HG02571 (cell line): ENCODE data around the gene USP6.
"Not testable (repeated sequence)": the region's sequence is repeated elsewhere in the genome, so short reads cannot be mapped to it uniquely, and the experiment has no call there.

Experiments
- ATAC-seq: cut with Tn5 transposase; IDR thresholded peaks from one replicate; pipeline ENCODE4 v1.9.1; 2021; ENCODE audit warnings: mild to moderate bottlenecking, moderate library complexity; ENCODE audit not compliant: unreplicated experiment

Gene USP6

GRCh38 chr17:5115673-5116651 is at the start of gene USP6:
TSS of gene USP6 (plus strand) at chr17:5116032. CDS start at chr17:5130368, 14,336 bp downstream.
- ATAC-seq: no peak

GRCh38 chr17:5068236-5068635 is 47.6 kb upstream of the USP6 start:
- ATAC-seq: no peak

DNA sequence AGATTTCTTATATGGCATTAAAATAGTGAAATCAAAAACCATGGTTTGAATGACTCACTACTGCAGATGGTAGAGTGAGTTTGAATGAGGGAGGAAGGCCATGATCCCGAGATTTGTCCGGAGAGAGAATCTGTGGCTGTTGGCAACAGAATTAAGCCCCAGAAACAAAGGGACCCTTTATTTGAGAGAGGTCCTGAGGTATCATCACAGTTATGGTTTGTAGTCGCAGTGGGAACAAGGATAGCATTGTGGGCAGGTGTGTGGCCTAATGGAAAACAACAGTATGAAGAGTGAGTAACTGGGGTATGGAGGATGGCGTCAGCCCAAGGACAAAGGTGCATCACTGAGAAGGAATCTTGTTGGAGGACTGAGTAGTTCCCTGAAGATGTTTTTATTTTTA is 46.1 kb upstream of the USP6 start:
- no peak for ATAC-seq

DNA sequence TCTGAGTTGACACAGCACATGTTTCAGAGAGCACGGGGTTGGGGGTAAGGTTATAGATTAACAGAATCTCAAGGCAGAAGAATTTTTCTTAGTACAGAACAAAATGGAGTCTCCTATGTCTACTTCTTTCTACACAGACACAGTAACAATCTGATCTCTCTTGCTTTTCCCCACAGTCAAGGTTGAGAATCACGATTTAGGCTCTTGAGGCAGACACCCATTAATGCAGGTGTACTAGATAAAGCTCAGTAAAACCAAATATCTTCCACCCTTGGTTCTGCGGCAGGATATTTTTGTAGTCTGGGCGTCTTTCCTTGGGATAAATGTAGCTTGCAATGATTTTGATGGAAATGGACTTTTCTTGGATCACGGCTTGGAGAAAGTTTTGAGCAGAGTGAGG is 40.4 kb upstream of the USP6 start:
- ATAC-seq: not testable (repeated sequence)

GRCh38 chr17:5077275-5077674 is 38.6 kb upstream of the USP6 start:
- not testable (repeated sequence) for ATAC-seq

GRCh38 chr17:5077781-5078105 is 38.1 kb upstream of the USP6 start:
- no peak for ATAC-seq

DNA sequence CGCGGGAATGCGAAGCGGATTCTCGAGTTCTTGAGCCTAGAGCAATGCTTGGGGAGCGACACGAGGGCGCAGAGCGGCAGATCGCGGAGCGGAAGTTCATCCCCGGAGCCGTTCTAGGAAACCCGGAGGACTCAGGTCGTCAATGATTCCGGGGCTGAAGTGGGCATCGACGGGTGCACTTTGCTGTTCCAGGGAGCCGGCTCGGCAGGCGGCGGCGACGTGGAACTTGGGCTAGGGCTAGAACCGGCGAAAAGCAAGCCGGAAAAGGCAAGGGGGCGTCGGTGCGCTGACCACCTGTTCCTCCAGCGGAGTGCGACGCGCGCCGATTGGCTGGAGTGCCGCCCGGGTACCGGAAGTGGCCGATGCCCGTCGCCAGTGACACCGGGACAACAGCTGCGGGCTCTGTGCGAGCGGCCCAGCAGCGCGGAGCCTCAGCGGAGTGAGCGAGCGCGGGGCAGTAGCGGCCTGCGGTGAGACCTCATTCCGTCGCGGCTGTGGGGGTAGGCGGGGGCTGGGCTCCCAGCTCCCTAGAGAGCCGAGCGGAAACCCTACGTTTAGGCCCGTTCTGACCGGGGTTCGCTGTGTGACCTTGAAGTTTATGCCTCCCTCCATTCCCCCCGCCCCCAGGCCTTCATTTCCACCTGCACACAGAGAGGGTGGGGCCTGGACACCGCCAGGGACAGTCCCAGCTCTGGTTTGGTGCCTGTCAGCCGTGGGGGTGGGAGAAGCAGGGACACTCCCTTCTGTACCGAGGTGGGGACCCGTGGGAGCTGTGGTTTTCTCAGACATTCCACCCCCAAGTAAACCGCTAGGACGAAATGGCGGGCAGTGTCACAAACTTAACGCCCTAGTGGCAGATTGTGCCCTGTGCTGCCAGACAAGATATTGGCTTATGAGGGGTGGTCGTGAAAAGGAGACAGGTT is 37.5 kb upstream of the USP6 start, which contains the start of gene ZFP3:
ZFP3 (plus strand) TSS at position 362 of the 923 bp plus-strand sequence. CDS start 13,038 bp downstream, outside the sequence.
- peak; percentile 83 for ATAC-seq

- no peak for ATAC-seq
Measured at GRCh38 chr17:5080591-5080990, 35.2 kb upstream of the USP6 start.

GRCh38 chr17:5092218-5093010 is 23.4 kb upstream of the USP6 start:
- no peak for ATAC-seq

DNA sequence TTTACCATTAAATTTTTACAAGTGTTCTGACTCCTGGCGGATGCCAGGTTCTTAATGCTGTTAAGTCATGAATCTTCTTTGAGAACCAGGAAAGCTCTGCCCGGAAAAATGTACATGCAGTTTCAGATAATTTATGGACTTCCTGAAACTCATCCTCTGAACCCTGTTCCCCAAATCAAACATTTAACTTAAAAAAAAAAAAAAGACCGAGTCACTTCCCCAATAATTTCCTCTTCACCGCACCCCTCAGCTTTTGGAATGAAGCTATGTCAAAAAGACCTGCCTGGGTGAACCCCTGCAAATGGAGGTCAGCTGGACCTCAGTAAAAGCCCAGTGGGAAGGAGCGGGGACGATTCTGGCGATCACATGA is 19.1 kb upstream of the USP6 start:
- ATAC-seq: no peak

GRCh38 chr17:5097101-5097834 is 18.6 kb upstream of the USP6 start:
- ATAC-seq: no peak

DNA sequence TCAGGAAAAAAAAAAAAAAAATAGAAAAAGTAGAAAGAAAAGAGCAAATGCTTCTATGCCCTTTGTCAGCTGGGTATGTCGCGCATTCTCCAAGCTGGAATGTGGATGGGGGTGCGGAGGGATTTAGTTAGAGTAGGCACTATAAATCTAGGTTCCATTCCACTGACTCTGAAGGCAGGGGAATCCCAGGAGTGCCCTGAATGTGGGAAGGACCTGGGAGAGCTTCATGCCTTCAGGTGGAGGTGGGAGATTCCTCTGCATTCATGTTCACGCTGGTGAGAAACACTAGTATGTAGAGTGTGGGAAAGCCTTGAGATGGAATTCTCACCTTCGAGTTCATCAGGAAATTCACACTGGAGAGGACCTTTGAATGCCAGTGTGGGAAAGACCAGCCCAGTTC is 16.6 kb upstream of the USP6 start:
- ATAC-seq: no peak

DNA sequence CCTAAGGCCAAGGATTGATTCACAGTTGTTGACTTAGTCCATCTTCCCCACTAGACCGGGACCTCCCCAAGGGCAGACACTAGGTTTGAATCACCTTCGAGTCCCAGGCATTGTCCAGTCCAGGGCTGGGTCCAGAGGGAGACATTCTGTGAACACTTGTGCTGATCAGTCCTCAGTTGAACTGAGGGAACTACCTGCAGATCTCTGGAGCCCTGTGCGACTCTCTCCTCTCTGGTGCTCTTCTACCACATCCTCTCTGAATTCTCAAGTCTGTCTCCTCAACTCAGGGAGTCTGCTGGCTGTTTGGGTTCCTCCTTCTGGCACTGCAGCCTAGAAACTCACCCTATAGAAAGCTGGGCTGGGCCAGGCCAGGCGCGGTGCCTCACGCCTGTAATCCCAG is 15.0 kb upstream of the USP6 start:
- ATAC-seq: no peak

GRCh38 chr17:5110816-5111215 is 5.0 kb upstream of the USP6 start:
- ATAC-seq: no peak

DNA sequence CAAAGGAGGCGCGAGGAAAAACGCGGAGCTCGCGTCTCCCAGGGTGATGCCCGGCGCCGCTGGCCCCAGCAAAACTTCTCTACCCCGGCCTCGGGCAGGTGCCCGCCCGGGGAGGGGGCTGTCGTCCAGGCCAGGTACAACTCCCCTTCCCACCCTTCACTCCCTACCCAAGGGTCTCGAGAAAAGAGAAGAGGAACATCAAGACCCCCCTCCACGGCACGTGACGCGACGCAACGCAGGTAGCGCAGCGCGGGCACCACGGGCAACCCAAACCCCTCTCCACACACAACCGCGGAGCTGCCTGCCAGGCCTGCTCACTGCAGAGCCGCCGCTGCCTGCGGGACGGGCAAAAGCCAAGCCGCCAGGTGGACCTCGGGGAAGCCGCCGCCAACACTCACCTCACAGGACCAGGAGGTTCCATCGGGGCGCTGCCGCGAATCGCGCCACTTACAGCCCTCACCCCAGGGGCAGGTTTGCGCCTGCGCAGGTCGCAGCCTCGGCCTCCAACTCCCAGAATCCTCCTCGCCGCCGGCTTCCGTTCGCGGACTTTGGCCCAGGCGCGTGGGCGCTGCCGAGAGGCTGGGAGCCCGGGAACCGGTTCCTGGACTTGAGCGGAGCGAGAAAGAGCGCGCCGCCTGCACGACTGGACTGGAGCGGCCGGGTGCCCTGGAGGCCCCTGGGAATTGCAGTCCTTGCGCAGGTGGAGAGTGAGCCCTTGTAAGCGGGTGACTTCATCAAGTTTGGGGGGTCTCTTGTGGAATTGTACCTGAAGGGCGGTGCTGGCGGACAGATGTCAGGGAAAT is 4.2 kb upstream of the USP6 start, which contains the start of gene ZNF232:
ZNF232 (minus strand) TSS at position 477 of the 803 bp plus-strand sequence; CDS start at position 421, 56 bp downstream.
- peak; percentile 87 for ATAC-seq

DNA sequence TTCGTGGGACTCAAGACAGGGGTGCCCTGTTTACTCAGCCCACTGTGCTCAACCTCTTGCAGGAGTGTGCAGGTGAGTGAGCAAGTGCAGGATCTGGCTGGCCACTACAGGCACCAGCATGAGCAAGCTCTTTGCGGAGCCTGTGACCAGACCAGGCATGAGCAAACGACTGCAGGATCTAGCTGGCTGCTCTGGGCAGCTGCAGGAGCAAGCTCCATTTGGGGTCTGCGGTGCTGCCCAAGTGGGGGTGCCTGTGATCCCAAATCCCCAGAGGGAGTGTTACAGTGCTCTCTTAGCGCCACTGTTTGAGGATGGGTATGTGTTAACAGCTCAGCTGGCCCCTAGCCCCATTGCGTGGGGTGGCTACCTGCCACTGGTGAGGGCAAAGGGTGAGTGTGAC is 2.4 kb downstream of the USP6 start:
- no peak for ATAC-seq

DNA sequence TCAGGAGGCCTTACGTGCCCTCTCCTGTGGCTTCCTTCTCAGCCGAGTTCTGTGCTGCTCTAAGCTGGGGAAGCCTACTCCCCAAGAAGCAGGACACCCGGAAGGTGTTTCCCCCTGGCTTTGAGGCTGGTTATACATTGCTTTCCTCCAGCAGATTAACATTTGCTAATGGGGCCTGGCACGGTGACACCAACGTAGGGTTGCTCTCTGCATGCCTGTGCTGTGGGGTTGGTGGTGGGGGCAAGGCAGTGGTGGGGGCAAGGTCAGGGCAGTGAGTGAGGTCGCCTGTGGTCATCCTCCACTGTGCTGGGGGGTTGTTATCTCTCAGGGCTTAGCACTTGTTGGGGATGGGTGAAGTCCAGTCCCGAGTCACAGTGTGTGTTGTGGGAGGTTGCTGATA is 4.2 kb downstream of the USP6 start:
- no peak for ATAC-seq

- ATAC-seq: not testable (repeated sequence)
Measured at GRCh38 chr17:5120436-5121185, 4.8 kb downstream of the USP6 start.
